ENCODE measurements around the gene WDR35.

The WDR35 gene

GRCh38 chr2:19865151-19865550 is 124.8 kb downstream of the WDR35 start:
- no peak for DNase-seq

- DNase-seq = no peak
These were observed 125.5 kb downstream of the WDR35 start for GRCh38 chr2:19864381-19864780.

GRCh38 chr2:19863303-19864041 is 126.4 kb downstream of the WDR35 start:
- DNase-seq = peak; percentile 32

- no peak for DNase-seq
These were observed 128.1 kb downstream of the WDR35 start for GRCh38 chr2:19861813-19862212.
